Large intestine (tissue), 3 donors: Measurements from ENCODE around the gene LIME1. TPM values are rescaled to one million over a fixed set of nuclear protein-coding genes. Genes with fewer than 3 reads are reported as not detected.
"Not testable (repeated sequence)": the region's sequence is repeated elsewhere in the genome, so short reads cannot be mapped to it uniquely, and the experiment has no call there.

Experiments
- DNase-seq, 2 donors: peaks; one replicate each; pipeline versions ENCODE4 v3.0.0 to v3.0.0-alpha.2; 2013
- H3K27ac ChIP-seq: one replicate; pipeline ENCODE4 v1.5.1; 2013; ENCODE audit warnings: low read length
- H3K27me3 ChIP-seq: 2 replicates; pipeline ENCODE4 v1.6.1; 2013; ENCODE audit warnings: low read length; ENCODE audit not compliant: control insufficient read depth, insufficient read depth
- H3K36me3 ChIP-seq: 2 replicates; pipeline ENCODE4 v1.6.1; 2013; ENCODE audit warnings: low read length; ENCODE audit not compliant: control insufficient read depth, insufficient read depth
- H3K4me1 ChIP-seq: one replicate; pipeline ENCODE4 v1.6.1; 2013; ENCODE audit warnings: low read length; ENCODE audit not compliant: control insufficient read depth, insufficient read depth
- H3K4me3 ChIP-seq: one replicate; pipeline ENCODE4 v1.5.1; 2013; ENCODE audit warnings: low read length
- H3K9me3 ChIP-seq: one replicate; pipeline ENCODE4 v1.6.1; 2013; ENCODE audit warnings: mild to moderate bottlenecking, low read depth, low read length, moderate library complexity; ENCODE audit not compliant: control insufficient read depth
- WGBS: methylation state at CpG from one replicate; pipeline ENCODE4 v1.1.5; 2013; ENCODE audit warnings: low lambda C conversion rate; ENCODE audit not compliant: insufficient coverage; 5-methylcytosine and 5-hydroxymethylcytosine counted together
- polyA plus RNA-seq: library from polyadenylated mRNA; unstranded; fragments of 120-200 nt; gene quantifications from one replicate; pipeline ENCODE4 v1.2.1, GENCODE V29; 2013

The LIME1 gene
- polyA plus RNA-seq, 1 donor, result 7.5 TPM

- WGBS, result 100% methylated on average over 1 of the region's 1 CpG
These were observed 24.3 kb upstream of the LIME1 start for GRCh38 chr20:63712191-63712590.

GRCh38 chr20:63714858-63715257 lies 21.6 kb upstream of the LIME1 start:
- H3K4me1 ChIP-seq, result no peaks in the 10 kb centered on the region
- no peak overlapping the region for H3K4me3 ChIP-seq
- H3K27ac ChIP-seq, result no peak overlapping the region
- WGBS, result 98% methylated on average over 5 of the region's 5 CpGs
- H3K9me3 ChIP-seq, result peaks cover 25% of the 10 kb centered on the region
- H3K36me3 ChIP-seq, result peaks cover 47% of the 10 kb centered on the region
- no peaks in the 10 kb centered on the region for H3K27me3 ChIP-seq
- DNase-seq, result no peak

More at GRCh38 chr20:63712191-63712590, 24.3 kb upstream of the LIME1 start:
- DNase-seq, result no peak
- peaks cover 10% of the 10 kb centered on the region for H3K9me3 ChIP-seq
- peaks cover 6% of the 10 kb centered on the region for H3K4me1 ChIP-seq
- no peak overlapping the region for H3K27ac ChIP-seq
- peaks cover 34% of the 10 kb centered on the region for H3K36me3 ChIP-seq
- H3K4me3 ChIP-seq, result no peak overlapping the region
- no peaks in the 10 kb centered on the region for H3K27me3 ChIP-seq

GRCh38 chr20:63718996-63719395 lies 17.5 kb upstream of the LIME1 start:
- Histone ChIP-seq H3K27ac (no peak overlapping the region), H3K27me3 (no peaks in the 10 kb centered on the region), H3K4me3 (no peak overlapping the region), H3K4me1 (no peaks in the 10 kb centered on the region), H3K36me3 (peaks cover 38% of the 10 kb centered on the region), H3K9me3 (peaks cover 26% of the 10 kb centered on the region)
- 100% methylated on average over 1 of the region's 2 CpGs for WGBS
- no peak for DNase-seq

- H3K4me1 ChIP-seq, H3K27ac ChIP-seq, H3K4me3 ChIP-seq, DNase-seq, H3K27me3 ChIP-seq: not testable (repeated sequence)
- peaks cover 26% of the 10 kb centered on the region for H3K36me3 ChIP-seq
- peaks cover 26% of the 10 kb centered on the region for H3K9me3 ChIP-seq
- WGBS, result 83% methylated on average over 1 of the region's 2 CpGs
These were observed 13.4 kb upstream of the LIME1 start for GRCh38 chr20:63722967-63723622.

- peaks cover 13% of the 10 kb centered on the region for H3K4me1 ChIP-seq
- not testable (repeated sequence) for H3K4me3 ChIP-seq, H3K27me3 ChIP-seq, DNase-seq, H3K27ac ChIP-seq, H3K9me3 ChIP-seq
- H3K36me3 ChIP-seq, result peaks cover 25% of the 10 kb centered on the region
- no CpG with 5 or more reads among the region's 18 CpGs for WGBS
These were observed 6.2 kb upstream of the LIME1 start for GRCh38 chr20:63730189-63730733.

- Histone ChIP-seq H3K4me1 (peaks cover 13% of the 10 kb centered on the region), H3K36me3 (peaks cover 36% of the 10 kb centered on the region), H3K9me3 (no peaks in the 10 kb centered on the region), H3K27ac (no peak overlapping the region), H3K4me3 (no peak overlapping the region), H3K27me3 (no peaks in the 10 kb centered on the region)
- no peak for DNase-seq
- no CpG with 5 or more reads among the region's 5 CpGs for WGBS
These were observed 5.1 kb upstream of the LIME1 start for GRCh38 chr20:63731410-63731809.

- Histone ChIP-seq H3K4me3 (no peak overlapping the region), H3K4me1 (peaks cover 12% of the 10 kb centered on the region), H3K9me3 (no peaks in the 10 kb centered on the region), H3K27me3 (no peaks in the 10 kb centered on the region), H3K36me3 (peaks cover 37% of the 10 kb centered on the region), H3K27ac (no peak overlapping the region)
- no peak for DNase-seq
- 100% methylated on average over 2 of the region's 38 CpGs for WGBS
These were observed 4.1 kb upstream of the LIME1 start for GRCh38 chr20:63732118-63733095.

GRCh38 chr20:63733117-63733516 lies 3.3 kb upstream of the LIME1 start:
- no peak overlapping the region for H3K4me3 ChIP-seq
- H3K27me3 ChIP-seq, result no peaks in the 10 kb centered on the region
- WGBS, result no CpG with 5 or more reads among the region's 13 CpGs
- DNase-seq, result no peak
- H3K9me3 ChIP-seq, result no peaks in the 10 kb centered on the region
- no peak overlapping the region for H3K27ac ChIP-seq
- peaks cover 13% of the 10 kb centered on the region for H3K4me1 ChIP-seq
- H3K36me3 ChIP-seq, result peaks cover 37% of the 10 kb centered on the region

GRCh38 chr20:63733579-63734081 lies 2.8 kb upstream of the LIME1 start:
- peaks cover 13% of the 10 kb centered on the region for H3K4me1 ChIP-seq
- WGBS, result no CpG with 5 or more reads among the region's 18 CpGs
- H3K27me3 ChIP-seq, result no peaks in the 10 kb centered on the region
- no peaks in the 10 kb centered on the region for H3K9me3 ChIP-seq
- no peak overlapping the region for H3K27ac ChIP-seq
- H3K36me3 ChIP-seq, result peaks cover 37% of the 10 kb centered on the region
- H3K4me3 ChIP-seq, result no peak overlapping the region
- DNase-seq, result no peak
